Stimulated activated CD8-positive, alpha-beta memory T cell treated with anti-CD3 and anti-CD28 coated beads, Interleukin-15, amount 100 ng/mL, for 24 hours (primary cell): ENCODE measurements around the gene SPANXN4.

Experiments used
- DNase-seq: peaks from one replicate; pipeline ENCODE4 v3.0.0-alpha.2; 2020; ENCODE audit warnings: low read depth

SPANXN4 gene

GRCh38 chrX:143025628-143026027 is at the start of gene SPANXN4:
Gene SPANXN4 (plus strand): TSS chrX:143025928. CDS start chrX:143026015, 87 bp downstream.
- no peak for DNase-seq

- no peak for DNase-seq
Observed at GRCh38 chrX:142977128-142977914, 48.4 kb upstream of the SPANXN4 start.

- no peak for DNase-seq
Observed at GRCh38 chrX:142978130-142978684, 47.5 kb upstream of the SPANXN4 start.

- no peak for DNase-seq
Observed at GRCh38 chrX:142982679-142983078, 43.0 kb upstream of the SPANXN4 start.

- DNase-seq, result no peak
Observed at GRCh38 chrX:142994988-142995387, 30.7 kb upstream of the SPANXN4 start.

- no peak for DNase-seq
Observed at GRCh38 chrX:142998447-142999198, 27.1 kb upstream of the SPANXN4 start.

GRCh38 chrX:142999199-142999701 is 26.5 kb upstream of the SPANXN4 start:
- no peak for DNase-seq

- DNase-seq, result no peak
Observed at GRCh38 chrX:143002206-143002605, 23.5 kb upstream of the SPANXN4 start.

GRCh38 chrX:143017272-143017671 is 8.5 kb upstream of the SPANXN4 start:
- DNase-seq, result no peak

- DNase-seq, result no peak
Observed at GRCh38 chrX:143027275-143027674, 1.5 kb downstream of the SPANXN4 start.

- no peak for DNase-seq
Observed at GRCh38 chrX:143047511-143047910, 21.8 kb downstream of the SPANXN4 start.

GRCh38 chrX:143058120-143058519 is 32.4 kb downstream of the SPANXN4 start:
- no peak for DNase-seq

- DNase-seq, result no peak
Observed at GRCh38 chrX:143081231-143081630, 55.5 kb downstream of the SPANXN4 start.

- no peak for DNase-seq
Observed at GRCh38 chrX:143082537-143082936, 56.8 kb downstream of the SPANXN4 start.
